HG03575 (cell line): ENCODE results near the gene PQBP1.

Experiments
- ATAC-seq: cut with Tn5 transposase; IDR thresholded peaks from one replicate; pipeline ENCODE4 v1.9.1; 2021; ENCODE audit not compliant: unreplicated experiment, insufficient number of reproducible peaks, low FRiP score; ENCODE audit errors: extremely low read depth

PQBP1 gene

DNA sequence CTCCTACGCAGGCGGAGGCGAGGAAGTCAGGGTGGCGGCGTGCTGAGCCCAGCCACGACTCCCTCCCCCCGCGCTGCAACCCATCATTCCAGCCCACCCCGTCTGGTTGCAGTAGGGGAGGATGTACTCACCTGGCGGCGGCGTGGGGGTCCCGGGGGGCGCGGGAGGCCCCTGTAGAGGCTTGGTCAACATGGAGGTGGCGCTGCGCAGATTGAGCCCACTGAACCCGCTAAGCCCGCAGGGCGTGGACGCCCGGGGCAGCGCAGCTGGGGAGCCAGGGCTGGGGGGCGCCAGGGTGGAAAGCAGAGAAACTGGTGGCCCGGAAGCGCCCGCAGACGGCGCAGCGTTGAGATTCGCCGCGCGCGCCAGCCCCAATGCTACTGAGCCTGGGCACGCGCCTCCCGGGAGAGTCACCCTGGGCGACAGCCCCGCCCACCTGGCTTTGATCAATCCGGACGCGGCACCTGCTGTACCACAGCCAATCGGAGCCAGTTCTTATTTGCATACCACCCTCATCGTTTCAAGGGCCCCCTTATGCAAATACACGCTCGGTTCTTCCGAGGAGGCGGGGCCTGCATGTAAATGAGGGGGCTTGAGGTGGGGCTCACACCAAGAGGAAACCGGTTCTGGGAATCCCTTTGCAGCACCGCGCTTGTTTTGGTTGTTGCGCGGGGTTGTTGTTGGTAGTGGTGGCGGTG is 21.1 kb downstream of the PQBP1 start, which contains the start of gene PIM2:
PIM2 (minus strand) TSS at position 382 of the 698 bp plus-strand sequence; CDS start at position 192, 190 bp downstream.
- peak; percentile 40 for ATAC-seq

DNA sequence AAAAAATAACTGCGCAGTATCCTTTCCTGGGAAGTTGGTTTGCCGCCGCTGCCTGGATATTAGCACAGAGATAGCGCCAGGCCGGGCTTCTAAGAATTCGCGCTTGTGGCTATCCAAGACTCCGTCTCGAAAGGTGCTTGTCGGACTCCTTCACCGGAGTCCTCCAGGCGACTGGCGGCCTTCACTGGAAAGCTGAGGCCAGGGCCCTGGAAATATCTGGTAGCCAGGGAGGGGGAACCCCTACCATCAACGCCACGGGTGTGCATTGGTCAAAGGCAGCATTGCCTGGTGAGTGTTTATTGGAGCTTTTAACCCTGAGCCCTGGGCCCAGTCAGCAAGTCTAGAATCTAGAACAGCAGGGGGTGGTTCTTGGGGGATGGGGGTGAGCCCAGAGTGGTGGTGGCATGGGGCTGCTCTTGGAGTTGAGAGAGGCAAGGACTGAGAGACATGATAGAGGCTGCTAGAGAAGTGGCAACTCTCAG is 21.7 kb downstream of the PQBP1 start:
- ATAC-seq: peak; percentile 2

DNA sequence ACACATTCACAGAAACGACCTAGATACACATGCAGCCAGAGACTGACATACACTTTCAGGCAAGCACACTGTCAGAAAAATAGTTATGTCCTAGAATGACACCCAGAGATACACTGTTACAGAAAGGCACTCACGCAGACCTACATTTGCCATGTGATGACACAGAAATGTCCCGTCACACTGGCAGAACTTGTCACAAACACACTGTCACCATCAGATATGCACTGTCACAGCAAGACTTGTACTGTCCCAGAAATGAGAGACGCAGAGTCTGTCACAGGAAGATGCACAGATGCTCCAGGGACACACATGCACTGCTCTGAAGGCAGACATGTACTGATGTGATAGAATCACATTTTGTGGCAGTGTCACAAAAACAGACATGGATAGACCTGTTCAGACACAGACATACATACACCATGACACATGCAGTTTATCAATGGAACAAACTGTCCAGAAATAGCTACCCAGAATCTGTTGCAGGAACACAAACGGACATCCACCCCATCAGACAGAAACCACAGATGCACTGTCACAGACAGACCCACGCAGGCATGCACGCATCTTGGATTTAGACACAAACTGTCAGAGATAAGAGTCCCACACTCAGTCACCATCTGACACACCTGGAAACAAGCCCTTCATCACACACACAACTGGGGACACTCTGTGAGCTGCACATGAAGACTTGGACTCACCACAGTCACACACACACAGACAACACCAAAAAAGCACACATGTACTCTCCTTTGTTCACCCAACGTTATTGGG is 22.4 kb downstream of the PQBP1 start:
- no peak for ATAC-seq

DNA sequence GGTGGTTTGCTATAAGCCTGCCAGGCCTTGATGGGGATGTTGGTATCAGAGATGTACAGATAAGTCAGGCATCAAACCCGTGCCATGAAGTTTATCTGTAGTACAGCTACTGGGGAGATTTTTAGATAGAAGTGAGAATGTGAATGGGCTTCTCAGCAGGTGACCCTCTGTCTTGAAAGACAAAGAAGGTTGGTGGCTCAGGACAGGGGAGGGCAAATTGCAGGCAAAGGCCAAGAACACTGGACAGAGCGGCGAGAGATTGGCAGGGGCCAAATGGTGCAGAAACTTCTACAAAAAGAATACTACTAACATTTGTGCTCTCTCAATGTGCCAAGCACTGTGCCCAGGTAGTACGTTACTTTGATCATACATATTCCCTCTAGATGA is 23.0 kb downstream of the PQBP1 start:
- no peak for ATAC-seq

DNA sequence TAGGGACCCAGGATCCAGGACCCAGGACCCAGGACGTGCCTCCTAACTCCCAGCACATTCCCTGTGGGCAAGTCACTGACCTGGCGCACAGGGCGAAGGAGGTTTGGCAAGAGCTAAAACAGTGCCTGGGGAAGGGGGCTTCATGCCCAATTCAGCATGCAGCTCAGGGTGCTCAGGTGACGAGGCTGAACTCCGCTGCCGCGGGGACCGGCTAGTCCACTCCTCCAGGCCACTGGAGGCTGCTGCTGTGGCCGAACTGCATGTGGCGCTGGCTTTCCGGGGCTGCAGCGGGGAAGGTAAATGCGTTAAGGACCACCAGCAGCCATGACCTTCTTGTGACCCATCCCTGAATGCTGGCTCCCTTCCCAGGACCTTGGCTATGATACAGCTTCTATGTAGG is 26.0 kb downstream of the PQBP1 start:
- no peak for ATAC-seq

DNA sequence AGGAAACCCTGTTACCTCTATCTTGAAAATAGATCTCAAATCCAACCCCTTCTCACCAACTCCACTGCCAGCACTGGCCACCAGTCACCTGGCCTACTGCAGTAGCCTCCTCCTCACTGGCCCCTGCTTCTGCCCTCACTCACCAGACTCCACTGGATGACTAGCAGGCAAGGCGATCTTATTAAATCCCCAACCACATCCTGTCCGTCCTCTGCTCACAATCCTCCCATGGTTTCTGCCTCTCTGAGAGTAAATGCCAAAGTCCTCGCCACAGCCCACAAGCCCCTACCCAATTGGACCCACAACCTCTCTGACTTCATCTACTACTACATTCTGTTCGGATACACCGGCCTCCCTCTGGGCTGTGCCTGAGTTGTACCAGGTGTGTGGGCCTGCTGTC is 26.5 kb downstream of the PQBP1 start:
- ATAC-seq: no peak

DNA sequence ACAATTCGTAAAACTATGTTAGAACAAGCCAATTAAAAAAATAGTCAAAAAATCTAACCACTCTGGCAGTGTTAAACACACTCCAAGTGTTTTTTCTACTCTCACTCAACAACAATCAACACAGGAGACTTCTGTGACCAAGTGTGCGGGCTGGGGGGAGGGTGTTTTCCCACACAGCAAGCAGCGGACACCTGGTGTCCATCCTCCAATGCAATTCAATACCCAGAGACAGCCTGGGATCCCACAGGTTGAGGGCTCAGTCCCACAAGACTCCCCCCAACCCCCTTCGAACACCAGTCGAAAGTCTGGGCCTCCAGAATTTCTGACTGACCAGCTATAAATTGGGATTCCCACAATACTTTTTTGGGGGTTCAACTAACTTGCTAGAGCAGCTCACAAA is 29.4 kb downstream of the PQBP1 start:
- no peak for ATAC-seq

DNA sequence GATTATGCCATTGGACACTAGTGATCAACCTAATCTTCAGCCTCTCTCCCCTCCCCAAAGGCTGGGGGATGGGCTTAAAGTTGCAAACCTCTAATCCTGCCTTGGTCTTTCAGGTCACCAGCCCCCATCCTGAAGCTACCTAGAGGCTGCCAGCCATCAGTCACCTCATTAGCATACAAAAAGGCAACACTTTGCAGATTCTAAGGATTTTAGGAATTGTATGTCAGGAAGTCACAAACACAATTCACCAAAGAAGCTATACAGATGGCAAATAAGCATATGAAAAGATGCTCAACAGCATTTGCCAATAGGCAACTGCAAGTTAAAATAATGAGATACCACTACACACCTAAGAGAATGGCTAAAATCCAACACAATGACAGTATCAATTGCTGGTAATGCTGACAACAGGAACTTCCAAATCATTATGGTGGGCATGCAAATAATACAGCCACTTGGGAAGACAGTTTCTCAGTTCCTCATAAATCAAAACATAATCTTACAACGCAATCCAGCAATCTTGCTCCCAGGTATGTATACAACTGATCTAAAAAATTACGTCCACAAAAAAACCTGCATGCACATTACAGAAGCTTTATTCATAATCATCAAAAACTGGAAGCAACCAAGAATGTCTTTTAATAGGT is 30.1 kb downstream of the PQBP1 start:
- ATAC-seq: no peak

DNA sequence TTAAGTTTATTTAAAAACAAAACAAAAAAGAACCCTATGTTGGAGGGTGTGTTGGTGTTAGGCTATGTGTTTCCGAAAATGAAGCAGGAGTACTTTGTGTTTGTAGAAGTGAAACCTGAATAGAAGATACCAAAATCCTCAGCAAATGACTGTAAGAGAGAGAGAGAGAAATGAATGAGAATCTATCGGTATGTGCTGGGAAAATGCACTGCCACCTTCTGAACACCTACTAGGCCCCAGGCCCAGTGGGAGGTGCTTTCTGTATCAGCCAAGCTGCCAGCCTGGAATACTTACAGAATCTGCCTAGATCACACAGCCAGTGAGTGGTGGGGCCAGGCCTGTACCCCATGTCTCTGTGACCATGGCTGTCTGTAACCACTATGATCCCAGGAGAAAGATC is 36.0 kb downstream of the PQBP1 start:
- no peak for ATAC-seq

DNA sequence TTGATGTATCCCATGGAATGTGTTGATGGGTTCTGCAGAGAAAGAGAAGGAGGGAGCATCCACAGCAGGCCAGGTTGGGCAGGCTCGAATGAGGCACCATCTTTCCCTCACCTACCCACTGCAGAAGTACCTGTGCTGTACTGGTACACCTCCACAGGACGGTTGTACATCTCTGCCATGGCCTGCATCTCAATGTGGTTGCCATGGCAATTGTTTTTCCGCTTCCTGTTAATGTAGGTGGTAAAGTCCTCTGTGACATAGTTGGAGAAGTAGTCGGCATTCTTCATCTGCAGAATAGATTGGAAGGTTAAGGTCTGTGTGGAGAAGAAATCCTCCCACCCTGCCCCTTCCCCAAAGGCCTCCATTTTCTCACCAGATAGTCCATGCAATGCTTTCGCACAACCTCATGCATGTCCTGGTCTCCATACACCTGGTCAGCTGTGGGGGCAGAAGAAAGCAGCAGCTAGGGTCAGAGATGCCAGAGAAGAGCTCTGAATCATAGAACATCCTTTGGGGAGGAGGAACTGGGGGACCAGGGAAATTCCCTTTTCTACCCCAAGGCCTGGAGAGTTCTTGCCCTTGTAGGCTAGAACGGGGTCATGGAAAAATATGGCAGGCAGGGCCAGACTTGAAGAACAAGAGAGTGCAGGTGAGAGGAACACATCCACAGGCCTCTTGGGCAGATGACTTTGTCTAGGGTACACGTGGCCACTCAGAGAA is 37.0 kb downstream of the PQBP1 start:
- no peak for ATAC-seq

DNA sequence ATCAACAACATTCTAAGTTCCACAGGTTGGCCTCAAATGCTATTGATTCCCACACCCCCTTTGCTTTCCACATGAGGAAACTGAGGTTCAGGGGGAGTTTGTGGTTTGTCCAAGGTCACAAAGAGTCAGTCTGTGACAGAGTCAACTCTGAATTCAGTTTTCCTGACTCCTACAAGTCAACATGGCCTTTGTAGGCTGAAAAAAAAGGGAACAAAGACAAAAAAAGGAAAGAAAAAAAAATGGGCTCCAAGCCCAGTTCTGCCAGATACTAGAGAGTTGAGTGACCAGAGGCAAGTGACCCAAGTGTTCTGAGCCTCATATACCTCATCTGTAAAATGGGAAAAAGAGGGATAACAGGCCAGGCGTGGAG is 37.6 kb downstream of the PQBP1 start:
- ATAC-seq: no peak

DNA sequence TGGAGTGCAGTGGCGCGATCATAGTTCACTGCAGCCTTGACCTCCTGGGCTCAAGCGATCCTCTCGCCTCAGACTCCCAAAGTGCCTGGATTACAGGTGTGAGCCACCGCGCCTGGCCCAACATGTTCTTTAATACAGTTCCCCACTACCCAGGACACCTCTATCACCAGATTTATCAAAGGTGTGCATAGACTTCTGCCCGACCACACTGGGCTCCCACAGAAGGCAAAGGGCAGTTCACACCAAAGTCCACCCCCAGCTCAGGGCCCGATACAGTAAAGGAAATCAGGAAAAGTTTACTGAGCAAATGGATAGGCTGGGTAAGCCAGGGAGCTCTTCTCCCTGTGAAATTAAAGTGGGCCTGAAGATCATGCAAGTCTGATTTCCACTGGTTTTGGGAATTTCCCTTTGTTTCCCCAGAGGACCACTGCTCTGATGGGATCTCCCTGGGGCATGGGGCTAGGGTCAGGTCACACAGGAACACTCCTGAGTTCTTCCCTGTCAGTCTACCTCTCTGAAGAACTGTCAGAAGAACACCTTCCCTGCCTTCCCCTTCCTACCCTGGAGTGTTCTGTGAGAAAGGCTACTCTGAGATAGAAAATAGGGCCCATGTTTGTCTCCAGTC is 38.8 kb downstream of the PQBP1 start:
- ATAC-seq: no peak

DNA sequence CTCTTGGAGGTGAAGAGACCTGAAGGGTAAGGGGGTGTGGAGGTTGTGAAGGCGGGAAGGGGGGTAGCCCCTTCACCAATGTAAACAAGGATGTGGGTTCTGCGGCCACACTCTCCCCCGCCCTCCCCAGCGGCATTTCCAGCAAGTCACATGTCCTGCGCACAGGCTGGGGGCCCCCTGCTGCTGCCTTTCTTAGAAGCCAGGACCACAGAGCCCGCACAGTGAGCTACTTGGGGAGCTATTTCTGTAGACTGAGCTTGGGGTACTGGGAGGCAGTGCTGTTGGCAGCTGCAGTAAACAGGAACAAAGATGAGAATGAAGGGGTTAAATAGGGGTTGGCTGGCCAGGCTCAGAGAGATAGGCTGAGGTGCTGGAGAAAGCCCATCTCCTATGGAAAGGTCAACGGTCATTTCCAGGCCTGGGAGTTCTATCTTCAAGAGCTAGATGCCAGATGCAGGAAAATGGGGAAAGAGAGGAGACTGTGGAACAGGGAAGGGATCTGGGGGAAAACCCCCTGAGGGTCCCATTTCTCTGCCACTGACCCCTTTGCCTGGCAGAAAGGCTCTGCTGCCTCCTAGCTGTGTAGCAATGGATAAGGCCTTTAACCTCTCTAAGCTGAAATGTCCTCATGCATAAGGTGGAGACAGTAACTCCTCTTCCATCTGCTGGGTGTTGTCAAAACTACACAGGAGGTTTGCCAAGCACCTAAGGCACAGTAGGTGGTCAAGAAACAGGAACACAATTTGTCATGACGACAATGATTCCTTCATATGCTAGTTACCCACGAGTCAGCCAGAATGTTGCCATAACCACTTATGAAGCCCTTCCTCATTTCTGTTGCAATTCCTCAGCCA is 39.6 kb downstream of the PQBP1 start:
- ATAC-seq: no peak

DNA sequence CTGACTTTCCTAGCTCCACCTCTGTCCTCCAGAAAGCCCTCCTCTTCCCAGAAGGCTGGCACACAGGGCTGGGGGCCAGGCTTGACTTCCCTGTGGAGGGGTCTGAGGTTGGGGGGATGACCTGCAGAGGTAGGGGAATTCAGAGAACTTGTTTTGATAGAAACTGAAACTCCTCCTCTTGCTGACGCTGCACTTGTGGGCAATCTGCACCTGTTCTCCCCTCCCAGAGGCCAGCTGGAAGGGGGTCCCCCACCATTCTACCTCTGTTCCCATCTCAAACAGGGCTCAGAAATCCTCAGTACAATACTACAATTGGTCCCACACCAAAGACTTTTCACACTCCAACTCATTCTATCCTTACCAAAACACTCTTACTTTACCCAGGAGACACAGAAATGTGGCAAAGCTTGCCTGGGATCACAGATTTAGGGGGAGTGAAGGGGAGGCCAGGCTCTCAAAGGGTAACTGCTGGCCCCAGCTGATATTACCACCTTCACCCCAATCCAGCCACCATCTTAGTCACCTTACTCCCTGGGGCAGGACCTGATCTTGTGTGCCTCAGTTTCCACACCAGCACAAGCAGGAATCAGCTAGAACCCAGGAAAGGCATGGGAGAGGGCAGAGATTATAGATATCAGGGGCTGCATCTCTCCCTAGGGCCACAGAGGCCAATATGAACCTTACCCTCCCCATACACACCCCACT is 41.1 kb downstream of the PQBP1 start:
- peak; percentile 42 for ATAC-seq

DNA sequence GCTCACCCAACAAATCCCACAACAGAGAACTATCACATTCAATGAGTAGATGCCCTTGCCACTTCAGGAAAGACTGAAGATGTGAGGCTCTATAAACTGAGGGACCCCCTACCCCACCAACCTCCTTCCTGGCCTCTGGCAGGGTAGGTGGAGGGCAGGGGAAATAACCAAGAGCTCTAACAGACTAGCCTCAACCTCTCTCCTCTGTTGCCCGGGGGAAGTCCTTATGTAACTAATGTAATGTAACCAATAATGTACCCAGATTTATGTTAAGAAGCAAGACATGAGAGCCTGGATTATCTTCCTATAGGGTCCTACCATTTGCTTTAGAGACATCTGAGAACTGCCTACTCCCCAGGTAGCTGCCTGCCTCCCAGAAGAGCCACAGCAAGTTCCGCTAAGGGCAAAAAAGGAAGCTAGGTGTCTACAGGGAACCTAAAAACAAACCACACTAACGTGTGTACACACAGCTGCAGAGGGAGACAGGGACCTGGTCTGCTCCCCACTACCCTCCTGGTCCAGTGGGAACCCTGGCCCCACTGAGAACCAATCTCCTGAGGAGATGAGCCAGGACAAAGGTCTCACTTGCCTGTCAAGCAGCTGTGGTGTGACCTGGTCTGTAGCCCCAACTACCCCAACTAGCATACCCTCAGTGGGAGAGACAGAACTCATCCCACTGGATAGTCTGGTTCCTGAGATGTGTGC is 41.9 kb downstream of the PQBP1 start:
- no peak for ATAC-seq

DNA sequence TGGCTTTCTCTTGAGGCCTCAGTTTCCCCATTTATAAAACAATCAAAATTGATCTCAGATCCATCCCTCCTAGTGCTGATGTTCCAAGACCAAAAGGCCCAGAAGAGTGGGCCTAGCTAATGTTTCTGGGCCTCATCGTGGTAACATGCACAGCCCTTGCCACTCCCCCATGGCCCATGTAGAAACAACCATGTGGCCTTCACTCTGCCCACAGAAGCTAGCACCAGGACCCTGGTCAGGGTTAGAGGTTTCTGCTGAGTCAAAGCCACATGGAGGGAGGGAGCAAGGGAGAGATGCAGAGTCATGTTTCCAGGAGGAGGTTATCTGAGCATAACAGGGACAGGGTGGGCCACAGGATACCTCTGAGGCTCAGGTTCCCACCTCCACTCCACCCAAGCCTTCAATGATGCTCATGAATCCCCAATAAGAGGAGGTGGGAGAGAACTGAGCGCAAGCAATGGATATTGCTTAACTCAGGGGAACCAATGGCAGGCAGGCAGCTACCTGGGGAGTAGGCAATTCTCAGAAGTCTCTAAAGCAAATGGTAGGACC is 42.8 kb downstream of the PQBP1 start:
- ATAC-seq: no peak

DNA sequence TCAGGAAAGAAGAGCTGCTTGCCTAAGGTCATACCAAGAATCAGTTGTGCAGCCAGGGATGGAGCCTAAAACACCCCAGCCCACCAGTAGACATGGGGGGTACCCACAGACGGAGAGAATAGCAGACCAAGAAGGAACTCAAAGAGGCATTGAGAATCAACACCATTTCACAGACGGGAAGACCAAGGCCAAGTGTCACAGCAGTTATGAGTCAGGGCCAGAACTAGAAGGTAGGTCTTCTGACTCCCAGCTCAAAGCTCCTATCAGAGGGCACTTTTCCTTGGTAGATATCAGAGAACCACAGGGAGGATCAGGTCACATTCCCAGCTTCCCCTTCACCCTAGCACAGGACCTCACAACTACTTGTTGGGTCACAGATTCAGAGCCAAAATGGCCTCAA is 45.2 kb downstream of the PQBP1 start:
- ATAC-seq: no peak
